Activated naive CD4-positive, alpha-beta T cell treated with anti-CD3 and anti-CD28 coated beads, Interleukin-2, amount 50 U/mL, for 24 hours (primary cell): ENCODE measurements around the gene CCDC18.
"Not testable (repeated sequence)": the region's sequence is repeated elsewhere in the genome, so short reads cannot be mapped to it uniquely, and the experiment has no call there.

Experiments used
- H3K27ac Mint-ChIP-seq: one replicate; pipeline ENCODE4 v1.8.0; 2021; ENCODE audit warnings: mild to moderate bottlenecking, mixed read lengths
- H3K27me3 Mint-ChIP-seq: one replicate; pipeline ENCODE4 v1.8.0; 2021; ENCODE audit warnings: mixed read lengths
- H3K36me3 Mint-ChIP-seq: one replicate; pipeline ENCODE4 v1.8.0; 2021; ENCODE audit warnings: mixed read lengths
- H3K4me1 Mint-ChIP-seq: one replicate; pipeline ENCODE4 v1.8.0; 2021; ENCODE audit warnings: mixed read lengths
- H3K4me3 Mint-ChIP-seq: one replicate; pipeline ENCODE4 v1.8.0; 2021; ENCODE audit warnings: mild to moderate bottlenecking, mixed read lengths
- H3K9me3 Mint-ChIP-seq: one replicate; pipeline ENCODE4 v1.8.0; 2021; ENCODE audit warnings: mixed read lengths

CCDC18 gene

DNA sequence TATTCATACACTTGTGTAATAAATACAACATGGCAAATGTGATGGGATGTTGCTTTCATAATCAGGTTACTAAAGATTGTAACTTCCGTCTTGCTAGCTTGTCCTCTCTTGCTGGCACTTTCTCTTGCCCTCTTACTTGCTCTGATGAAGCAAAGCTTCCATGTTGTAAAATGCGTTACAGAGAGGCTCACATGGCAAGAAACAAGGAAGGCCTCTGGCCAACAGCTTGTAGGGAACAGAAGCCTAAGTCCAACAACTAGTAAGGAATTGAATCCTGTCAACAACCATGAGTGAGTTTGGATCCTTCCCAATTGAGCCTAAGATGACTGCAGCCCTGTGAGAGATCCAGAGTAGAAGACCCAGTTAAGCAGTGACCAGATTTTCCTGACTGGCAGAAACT, 15.7 kb upstream of the CCDC18 start:
- peaks cover 60% of the 10 kb centered on the region for H3K4me1 Mint-ChIP-seq
- H3K36me3 Mint-ChIP-seq = peaks cover 28% of the 10 kb centered on the region
- no peak overlapping the region for H3K4me3 Mint-ChIP-seq
- H3K9me3 Mint-ChIP-seq = peaks cover 10% of the 10 kb centered on the region
- no peaks in the 10 kb centered on the region for H3K27me3 Mint-ChIP-seq
- H3K27ac Mint-ChIP-seq = peak overlapping the region; percentile 47

DNA sequence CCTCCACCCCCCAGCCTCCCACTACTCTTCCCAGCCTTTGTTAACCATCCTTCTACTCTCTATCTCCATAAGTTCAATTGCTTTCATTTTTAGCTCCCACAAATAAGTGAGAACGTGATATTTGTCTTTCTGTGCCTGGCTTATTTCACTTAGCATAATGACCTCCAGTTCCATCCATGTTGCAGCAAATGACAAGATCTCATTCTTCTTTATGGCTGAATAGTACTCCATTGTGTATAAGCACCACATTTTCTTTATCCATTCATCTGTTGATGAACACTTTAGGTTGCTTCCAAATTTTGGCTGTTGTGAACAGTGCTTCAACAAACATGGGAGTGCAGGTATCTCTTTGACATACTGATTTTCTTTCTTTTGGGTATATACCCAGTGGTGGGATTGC, 14.6 kb upstream of the CCDC18 start:
- Mint-ChIP-seq H3K36me3 (peaks cover 28% of the 10 kb centered on the region), H3K4me1 (peaks cover 62% of the 10 kb centered on the region)
- H3K27ac Mint-ChIP-seq, H3K9me3 Mint-ChIP-seq, H3K27me3 Mint-ChIP-seq, H3K4me3 Mint-ChIP-seq: not testable (repeated sequence)

DNA sequence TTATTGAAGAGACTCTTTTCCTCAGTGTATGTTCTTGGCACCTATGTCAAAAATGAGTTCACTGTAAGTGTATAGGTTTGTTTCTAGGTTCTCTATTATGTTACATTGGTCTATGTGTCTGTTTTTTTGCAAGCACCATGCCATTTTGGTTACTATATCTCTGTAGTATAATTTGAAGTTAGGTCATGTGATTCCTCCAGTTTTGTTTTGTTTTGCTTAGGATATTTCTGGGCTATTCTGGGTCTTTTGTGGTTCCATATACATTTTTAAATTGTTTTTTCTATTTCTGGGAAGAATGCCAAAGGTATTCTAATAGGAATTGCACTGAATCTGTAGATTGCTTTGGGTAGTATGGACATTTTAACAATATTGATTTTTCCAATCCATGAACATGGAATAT, 13.5 kb upstream of the CCDC18 start:
- Mint-ChIP-seq H3K36me3 (peaks cover 29% of the 10 kb centered on the region), H3K27ac (no peak overlapping the region), H3K4me3 (no peak overlapping the region), H3K27me3 (no peaks in the 10 kb centered on the region), H3K4me1 (peaks cover 65% of the 10 kb centered on the region), H3K9me3 (peaks cover 10% of the 10 kb centered on the region)

DNA sequence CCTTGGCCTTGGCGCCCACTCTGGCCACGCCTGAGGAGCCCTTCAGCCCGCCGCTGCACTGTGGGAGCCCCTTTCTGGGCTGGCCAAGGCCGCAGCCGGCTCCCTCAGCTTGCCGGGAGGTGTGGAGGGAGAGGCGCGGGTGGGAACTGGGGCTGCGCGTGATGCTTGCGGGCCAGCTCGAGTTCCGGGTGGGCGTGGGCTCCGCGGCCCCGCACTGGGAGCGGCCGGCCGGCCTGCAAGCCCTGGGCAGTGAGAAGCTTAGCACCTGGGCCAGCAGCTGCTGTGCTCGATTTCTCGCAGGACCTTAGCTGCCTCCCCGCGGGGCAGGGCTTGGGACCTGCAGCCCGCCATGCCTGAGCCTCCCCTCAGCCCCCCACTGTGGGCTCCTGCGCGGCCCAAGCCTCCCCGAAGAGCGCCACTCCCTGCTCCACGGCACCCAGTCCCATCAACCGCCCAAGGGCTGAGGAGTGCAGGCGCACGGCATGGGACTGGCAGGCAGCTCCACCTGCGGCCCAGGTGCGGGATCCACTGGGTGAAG, 10.3 kb upstream of the CCDC18 start:
- Mint-ChIP-seq H3K4me1 (peaks cover 73% of the 10 kb centered on the region), H3K36me3 (peaks cover 39% of the 10 kb centered on the region)
- not testable (repeated sequence) for H3K27me3 Mint-ChIP-seq, H3K4me3 Mint-ChIP-seq, H3K9me3 Mint-ChIP-seq, H3K27ac Mint-ChIP-seq

DNA sequence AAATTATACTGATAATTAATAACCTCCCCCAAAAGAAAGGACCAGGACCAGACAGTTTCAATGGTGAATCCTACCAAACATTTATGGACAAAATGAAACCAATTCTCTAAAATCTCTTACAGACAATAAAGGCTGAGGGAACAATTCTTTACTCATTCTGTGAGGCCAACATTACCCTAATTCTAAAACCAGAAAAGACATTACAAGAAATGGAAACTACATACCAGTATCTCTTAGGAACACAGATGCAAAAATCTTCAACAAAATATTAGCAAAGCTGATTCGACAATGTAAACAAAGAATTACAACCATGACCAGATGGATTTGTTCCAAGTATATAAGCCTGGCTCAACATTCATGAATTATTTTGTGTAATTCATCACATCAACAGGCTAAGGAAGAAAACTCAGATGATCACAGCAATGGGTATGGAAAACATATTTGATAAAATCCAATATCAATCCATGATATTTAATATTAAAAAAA, 8.9 kb upstream of the CCDC18 start:
- Mint-ChIP-seq H3K27me3 (no peaks in the 10 kb centered on the region), H3K4me1 (peaks cover 77% of the 10 kb centered on the region), H3K9me3 (peaks cover 10% of the 10 kb centered on the region), H3K4me3 (peak overlapping the region; percentile 91), H3K36me3 (peaks cover 38% of the 10 kb centered on the region), H3K27ac (peak overlapping the region; percentile 8)

DNA sequence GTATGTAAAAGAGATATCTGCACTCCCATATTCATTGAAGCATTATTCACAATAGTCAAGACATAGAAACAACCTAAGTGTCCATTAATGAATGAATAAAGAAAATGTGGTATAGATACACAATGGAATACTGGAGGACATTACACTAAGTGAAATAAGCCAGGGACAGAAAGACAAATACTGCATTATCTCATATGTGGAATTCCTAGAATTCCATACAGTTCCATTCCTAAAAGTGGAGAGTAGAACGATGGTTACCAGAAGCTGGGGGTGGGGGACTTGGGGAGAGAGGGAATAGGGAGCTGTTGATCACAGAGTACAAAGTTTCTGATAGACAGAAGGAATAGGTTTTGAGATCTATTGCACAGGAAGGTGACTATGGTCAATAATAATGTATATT, 7.7 kb upstream of the CCDC18 start:
- H3K4me3 Mint-ChIP-seq = peak overlapping the region; percentile 72
- peaks cover 6% of the 10 kb centered on the region for H3K9me3 Mint-ChIP-seq
- peaks cover 30% of the 10 kb centered on the region for H3K36me3 Mint-ChIP-seq
- no peaks in the 10 kb centered on the region for H3K27me3 Mint-ChIP-seq
- H3K27ac Mint-ChIP-seq = no peak overlapping the region
- H3K4me1 Mint-ChIP-seq = peaks cover 76% of the 10 kb centered on the region

DNA sequence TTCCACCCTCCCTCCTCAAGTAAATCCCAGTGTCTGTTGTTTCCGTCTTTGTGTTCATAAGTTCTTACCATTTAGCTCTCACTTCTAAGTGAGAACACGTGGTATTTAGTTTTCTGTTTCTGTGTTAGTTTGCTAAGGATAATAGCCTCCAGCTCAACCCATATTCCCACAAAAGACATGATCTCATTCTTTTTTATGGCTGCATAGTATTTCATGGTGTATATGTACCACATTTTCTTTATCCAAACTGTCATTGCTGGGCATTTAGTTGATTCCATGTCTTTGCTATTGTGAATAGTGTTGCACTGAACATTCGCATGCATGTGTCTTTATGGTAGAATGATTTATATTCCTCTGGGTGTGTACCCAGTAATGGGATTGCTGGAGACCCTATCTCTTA, 5.9 kb upstream of the CCDC18 start:
- not testable (repeated sequence) for H3K27ac Mint-ChIP-seq, H3K9me3 Mint-ChIP-seq, H3K27me3 Mint-ChIP-seq
- Mint-ChIP-seq H3K36me3 (peaks cover 22% of the 10 kb centered on the region), H3K4me1 (peaks cover 75% of the 10 kb centered on the region), H3K4me3 (peak overlapping the region; percentile 51)

DNA sequence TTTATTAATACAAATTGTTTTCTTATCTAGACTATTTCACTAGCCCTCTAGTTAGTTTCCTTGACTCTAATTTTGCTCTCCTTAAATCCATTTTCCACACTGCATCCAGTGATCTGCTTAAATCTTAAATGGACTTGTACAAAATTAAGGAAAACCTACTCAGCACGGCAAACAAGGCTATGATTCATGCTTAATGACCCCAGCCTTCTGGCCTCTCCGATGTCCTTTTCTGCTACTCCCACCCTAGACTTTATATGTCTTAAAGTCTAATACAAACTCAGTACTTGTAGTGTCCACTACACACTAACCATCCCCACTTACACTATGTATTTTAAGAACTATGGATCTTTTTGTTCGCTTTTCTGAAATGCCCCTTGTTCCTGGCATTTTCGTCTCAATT, 2.5 kb upstream of the CCDC18 start:
- peaks cover 70% of the 10 kb centered on the region for H3K4me1 Mint-ChIP-seq
- no peaks in the 10 kb centered on the region for H3K27me3 Mint-ChIP-seq
- H3K4me3 Mint-ChIP-seq = peak overlapping the region; percentile 93
- no peaks in the 10 kb centered on the region for H3K9me3 Mint-ChIP-seq
- peak overlapping the region; percentile 82 for H3K27ac Mint-ChIP-seq
- peaks cover 16% of the 10 kb centered on the region for H3K36me3 Mint-ChIP-seq

DNA sequence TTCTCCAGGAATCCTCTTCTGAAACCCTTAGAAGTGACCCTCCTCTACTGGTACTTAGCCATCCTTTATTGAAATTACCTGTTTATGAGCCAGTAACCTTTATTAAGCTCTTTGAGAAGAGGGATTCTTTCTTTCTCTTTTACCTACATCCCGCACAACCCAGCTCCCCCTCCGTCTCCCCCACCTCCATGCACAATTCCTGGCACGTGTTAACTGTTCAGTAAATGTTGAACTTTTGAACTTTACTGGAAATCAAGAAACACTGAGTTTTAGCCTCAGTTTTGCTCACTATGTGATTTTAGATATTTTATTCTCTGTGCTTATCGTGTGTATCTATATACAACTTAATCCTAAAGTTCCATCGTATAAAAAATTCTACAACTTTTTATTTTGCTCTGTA, 2.1 kb upstream of the CCDC18 start:
- peak overlapping the region; percentile 82 for H3K27ac Mint-ChIP-seq
- peaks cover 66% of the 10 kb centered on the region for H3K4me1 Mint-ChIP-seq
- peak overlapping the region; percentile 93 for H3K4me3 Mint-ChIP-seq
- no peaks in the 10 kb centered on the region for H3K27me3 Mint-ChIP-seq
- H3K36me3 Mint-ChIP-seq = peaks cover 13% of the 10 kb centered on the region
- H3K9me3 Mint-ChIP-seq = no peaks in the 10 kb centered on the region

DNA sequence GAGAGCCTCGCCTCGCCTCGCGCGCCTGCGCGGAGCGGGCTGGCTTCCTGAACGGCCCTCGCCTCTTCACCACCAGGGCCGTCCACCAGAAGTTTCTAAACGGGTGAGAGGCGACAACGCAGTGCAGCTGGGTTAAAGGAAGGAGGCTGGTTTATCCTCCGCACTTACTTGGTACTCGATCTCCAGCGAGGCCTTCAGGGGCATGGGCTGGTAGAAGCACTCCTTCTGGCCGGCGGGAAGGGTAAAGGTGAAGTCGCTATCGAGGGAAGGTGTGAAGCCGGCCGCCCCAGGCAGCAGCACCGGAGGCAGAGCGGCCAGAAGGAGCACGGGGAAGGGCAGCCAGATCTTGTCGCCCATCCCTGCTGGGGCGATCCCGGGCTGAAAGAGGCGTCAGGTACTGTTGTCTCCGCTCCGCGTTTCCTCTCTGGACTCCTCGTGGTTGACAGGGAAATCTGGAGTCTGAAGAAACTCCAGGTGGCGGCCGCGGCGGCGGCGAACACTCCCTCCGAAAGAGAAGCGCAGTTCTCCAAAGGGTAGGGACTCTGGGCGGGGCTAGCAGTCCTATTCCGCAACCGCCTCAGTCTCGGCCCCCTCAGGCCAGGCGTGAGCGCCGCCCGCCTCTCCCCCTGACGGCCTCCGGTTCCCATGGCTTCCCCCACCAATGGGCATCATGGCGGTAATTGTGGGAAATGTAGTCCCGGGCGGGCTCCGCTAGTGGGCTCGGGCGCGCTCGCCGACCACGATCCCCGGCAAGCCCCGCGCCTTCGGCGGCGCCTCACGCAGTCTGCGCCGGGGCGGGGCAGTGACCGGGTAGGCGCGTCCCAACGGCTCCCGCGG, 420 bp upstream of the CCDC18 start, which contains the start of gene TMED5:
TSS of gene TMED5 (minus strand) at position 528 of the 837 bp plus-strand sequence. CDS start at position 357, 171 bp downstream.
- no peaks in the 10 kb centered on the region for H3K27me3 Mint-ChIP-seq
- no peaks in the 10 kb centered on the region for H3K9me3 Mint-ChIP-seq
- H3K27ac Mint-ChIP-seq = peak within 1 kb of the TSS; percentile 98
- peaks cover 55% of the 10 kb centered on the region for H3K4me1 Mint-ChIP-seq
- peak within 1 kb of the TSS; percentile 93 for H3K4me3 Mint-ChIP-seq
- H3K36me3 Mint-ChIP-seq = peaks cover 9% of the 10 kb centered on the region

DNA sequence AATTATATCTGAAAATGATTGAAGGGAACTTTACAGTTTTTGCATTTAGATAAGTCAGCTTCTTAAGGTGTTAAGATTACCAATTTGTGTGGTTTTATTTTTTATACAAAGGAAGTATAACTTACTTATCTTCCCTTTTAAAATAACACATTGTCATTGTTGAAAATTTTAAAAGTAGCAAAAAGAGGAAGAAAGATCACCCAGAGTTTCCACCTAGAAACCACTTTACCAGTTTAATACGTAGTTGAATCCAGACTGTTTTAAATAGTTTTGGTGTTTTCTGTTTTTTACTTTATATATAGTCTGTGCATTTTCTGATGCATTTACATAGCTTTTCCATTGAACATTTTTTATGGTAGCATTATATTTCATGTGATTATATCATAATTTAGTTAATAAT, 6.1 kb downstream of the CCDC18 start:
- Mint-ChIP-seq H3K9me3 (no peaks in the 10 kb centered on the region), H3K4me3 (no peak overlapping the region), H3K4me1 (peaks cover 23% of the 10 kb centered on the region), H3K27me3 (no peaks in the 10 kb centered on the region), H3K27ac (no peak overlapping the region), H3K36me3 (peaks cover 4% of the 10 kb centered on the region)

DNA sequence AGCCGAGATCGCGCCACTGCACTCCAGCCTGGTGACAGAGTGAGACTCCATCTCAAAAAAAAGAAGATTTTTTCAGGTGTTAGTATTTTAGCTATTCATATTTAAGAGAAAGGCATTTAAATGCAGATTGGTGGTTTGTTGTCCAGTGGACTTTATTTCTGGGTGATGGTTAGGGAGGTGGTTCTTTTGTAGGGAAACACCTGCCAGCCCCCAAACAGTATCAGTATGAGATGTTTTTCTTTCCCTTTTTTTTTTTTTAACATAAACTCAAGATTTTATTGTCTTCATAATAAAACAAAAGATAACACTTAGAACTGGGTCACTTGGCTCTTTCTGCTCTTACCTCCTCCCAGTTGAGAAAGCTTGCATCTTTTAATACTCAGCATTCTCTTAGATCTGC, 9.9 kb downstream of the CCDC18 start:
- Mint-ChIP-seq H3K36me3 (peaks cover 10% of the 10 kb centered on the region), H3K27me3 (no peaks in the 10 kb centered on the region), H3K27ac (no peak overlapping the region), H3K4me1 (peaks cover 8% of the 10 kb centered on the region), H3K9me3 (no peaks in the 10 kb centered on the region), H3K4me3 (no peak overlapping the region)

DNA sequence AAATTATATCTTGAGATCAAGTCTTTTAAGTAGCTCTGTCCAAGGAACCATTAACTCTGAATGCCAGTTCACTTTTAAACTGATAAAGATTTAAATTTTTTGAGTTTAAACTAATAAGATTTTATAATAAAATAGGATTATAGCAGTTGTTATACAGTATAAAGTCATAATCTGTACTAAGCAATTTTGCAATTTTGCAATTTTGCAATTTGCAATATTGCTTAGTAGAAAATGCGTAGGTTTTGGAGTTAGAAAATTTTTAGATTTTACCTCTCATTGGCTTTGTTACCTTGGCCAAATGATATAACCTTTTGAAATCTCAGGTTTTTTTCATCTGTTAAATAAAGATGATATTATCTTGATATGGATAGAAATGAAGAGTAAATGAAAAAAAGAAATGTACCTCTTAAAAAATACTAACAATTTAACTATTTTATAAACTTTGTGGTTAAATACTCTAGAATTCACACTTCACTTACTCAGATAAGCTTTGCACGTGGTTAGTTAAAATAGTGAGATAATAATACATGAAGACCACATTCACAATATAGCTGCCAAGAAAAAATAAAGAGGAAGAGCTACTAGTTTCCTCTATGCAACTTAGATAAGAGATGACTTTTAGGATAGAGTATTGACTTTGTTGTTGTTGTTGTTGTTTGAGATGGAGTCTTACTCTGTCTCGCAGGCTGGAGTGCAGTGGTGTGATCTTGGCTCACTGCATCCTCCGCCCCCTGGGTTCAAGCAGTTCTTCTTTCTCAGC, 13.9 kb downstream of the CCDC18 start:
- Mint-ChIP-seq H3K4me1 (peaks cover 7% of the 10 kb centered on the region), H3K27ac (no peak overlapping the region)

DNA sequence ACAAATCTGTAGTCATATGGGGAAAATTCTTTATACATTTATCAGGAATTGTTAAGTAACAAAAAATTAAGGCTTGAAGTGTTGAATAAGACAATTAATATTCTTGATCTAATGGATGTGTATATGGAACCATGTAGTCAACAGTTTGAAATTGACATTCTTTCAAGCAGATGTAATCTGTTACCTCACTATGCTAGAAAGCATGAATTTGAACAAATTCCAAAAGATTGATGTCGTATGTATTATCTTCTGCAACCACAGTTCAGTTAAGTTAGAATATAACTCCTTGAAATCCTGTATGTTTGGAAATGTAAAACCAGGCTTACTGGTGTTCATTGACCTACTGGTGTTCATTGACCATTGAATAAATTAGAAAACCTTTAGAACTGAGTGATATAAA, 16.1 kb downstream of the CCDC18 start:
- H3K4me3 Mint-ChIP-seq = no peak overlapping the region
- H3K27me3 Mint-ChIP-seq = no peaks in the 10 kb centered on the region
- H3K27ac Mint-ChIP-seq = no peak overlapping the region
- H3K36me3 Mint-ChIP-seq = peaks cover 17% of the 10 kb centered on the region
- no peaks in the 10 kb centered on the region for H3K4me1 Mint-ChIP-seq
- no peaks in the 10 kb centered on the region for H3K9me3 Mint-ChIP-seq

More for the DNA sequence above, 13.9 kb downstream of the CCDC18 start:
- H3K9me3 Mint-ChIP-seq = no peaks in the 10 kb centered on the region
- no peak overlapping the region for H3K4me3 Mint-ChIP-seq
- H3K36me3 Mint-ChIP-seq = peaks cover 17% of the 10 kb centered on the region
- H3K27me3 Mint-ChIP-seq = no peaks in the 10 kb centered on the region

DNA sequence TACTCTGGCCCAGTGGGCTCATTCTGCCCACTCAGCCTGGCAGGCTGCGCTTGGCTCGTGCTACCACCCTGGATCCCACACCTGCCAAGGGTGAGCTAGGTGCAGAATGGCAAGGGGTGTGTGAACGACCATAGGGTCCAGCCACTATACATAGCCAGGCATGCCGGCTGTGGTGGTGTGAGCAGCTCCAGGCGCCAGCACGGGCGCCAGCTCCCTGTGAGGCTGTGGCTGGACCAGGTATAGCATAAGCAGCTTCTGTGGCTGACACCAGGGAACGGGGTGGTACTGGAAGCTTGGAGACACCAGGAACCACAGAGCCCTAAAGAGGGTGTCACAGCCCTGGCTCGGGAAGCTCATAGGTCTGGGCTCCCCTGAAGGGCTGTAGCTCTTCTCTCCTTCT, 18.6 kb downstream of the CCDC18 start:
- Mint-ChIP-seq H3K27me3 (no peaks in the 10 kb centered on the region), H3K36me3 (peaks cover 15% of the 10 kb centered on the region), H3K4me3 (no peak overlapping the region), H3K4me1 (no peaks in the 10 kb centered on the region), H3K9me3 (no peaks in the 10 kb centered on the region), H3K27ac (no peak overlapping the region)
